Measurements from ENCODE around the gene TRAPPC11.

DNA sequence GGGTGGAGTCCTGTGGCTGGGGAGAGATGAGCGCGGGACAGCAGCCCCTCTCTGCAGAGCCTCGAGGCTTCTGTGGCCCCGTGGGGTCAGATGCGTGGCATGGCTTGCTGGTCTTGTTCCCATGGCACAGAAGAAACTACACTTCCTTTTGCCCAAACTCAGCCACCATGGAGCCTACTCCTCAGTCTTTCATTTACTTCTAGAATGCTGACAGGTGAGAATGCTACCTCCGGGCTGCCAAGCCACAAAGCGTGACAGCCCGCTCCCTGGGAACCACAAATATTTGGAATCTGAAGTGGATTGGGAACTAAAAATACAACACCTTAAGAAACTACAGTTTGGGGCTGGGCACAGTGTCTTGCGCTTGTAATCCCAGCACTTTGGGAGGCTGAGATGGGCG is 98.0 kb downstream of the TRAPPC11 start:
- TF ChIP-seq GATA3 (IDR thresholded peaks at IDR 0.05; ENCODE audit: low read depth, low read length) (no peak), GATA2 (IDR thresholded peaks at IDR 0.05; ENCODE audit: low read depth, low read length) (no peak)

Measured in SH-SY5Y (cell line).